Measurements from ENCODE around the gene ARMS2. TPM values are rescaled to one million over a fixed set of nuclear protein-coding genes. Genes with fewer than 3 reads are reported as not detected.

ARMS2 gene
- total RNA-seq, 1 donor = not detected

GRCh38 chr10:122490786-122491680 is 36.6 kb downstream of the ARMS2 start:
- no peak overlapping the region for H3K4me3 ChIP-seq (ENCODE audit: low read depth, low read length)
- DNase-seq (ENCODE audit: low read depth) = no peak
- TF ChIP-seq, protein P1, sequence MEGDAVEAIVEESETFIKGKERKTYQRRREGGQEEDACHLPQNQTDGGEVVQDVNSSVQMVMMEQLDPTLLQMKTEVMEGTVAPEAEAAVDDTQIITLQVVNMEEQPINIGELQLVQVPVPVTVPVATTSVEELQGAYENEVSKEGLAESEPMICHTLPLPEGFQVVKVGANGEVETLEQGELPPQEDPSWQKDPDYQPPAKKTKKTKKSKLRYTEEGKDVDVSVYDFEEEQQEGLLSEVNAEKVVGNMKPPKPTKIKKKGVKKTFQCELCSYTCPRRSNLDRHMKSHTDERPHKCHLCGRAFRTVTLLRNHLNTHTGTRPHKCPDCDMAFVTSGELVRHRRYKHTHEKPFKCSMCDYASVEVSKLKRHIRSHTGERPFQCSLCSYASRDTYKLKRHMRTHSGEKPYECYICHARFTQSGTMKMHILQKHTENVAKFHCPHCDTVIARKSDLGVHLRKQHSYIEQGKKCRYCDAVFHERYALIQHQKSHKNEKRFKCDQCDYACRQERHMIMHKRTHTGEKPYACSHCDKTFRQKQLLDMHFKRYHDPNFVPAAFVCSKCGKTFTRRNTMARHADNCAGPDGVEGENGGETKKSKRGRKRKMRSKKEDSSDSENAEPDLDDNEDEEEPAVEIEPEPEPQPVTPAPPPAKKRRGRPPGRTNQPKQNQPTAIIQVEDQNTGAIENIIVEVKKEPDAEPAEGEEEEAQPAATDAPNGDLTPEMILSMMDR (IDR thresholded peaks at IDR 0.05; ENCODE audit: insufficient read depth, low read length) = no peak

GRCh38 chr10:122492006-122492405 is 37.6 kb downstream of the ARMS2 start:
- H3K4me3 ChIP-seq (ENCODE audit: low read depth, low read length) = no peak overlapping the region
- DNase-seq (ENCODE audit: low read depth) = no peak
- TF ChIP-seq, protein P1 (IDR thresholded peaks at IDR 0.05; ENCODE audit: insufficient read depth, low read length) = no peak

DNA sequence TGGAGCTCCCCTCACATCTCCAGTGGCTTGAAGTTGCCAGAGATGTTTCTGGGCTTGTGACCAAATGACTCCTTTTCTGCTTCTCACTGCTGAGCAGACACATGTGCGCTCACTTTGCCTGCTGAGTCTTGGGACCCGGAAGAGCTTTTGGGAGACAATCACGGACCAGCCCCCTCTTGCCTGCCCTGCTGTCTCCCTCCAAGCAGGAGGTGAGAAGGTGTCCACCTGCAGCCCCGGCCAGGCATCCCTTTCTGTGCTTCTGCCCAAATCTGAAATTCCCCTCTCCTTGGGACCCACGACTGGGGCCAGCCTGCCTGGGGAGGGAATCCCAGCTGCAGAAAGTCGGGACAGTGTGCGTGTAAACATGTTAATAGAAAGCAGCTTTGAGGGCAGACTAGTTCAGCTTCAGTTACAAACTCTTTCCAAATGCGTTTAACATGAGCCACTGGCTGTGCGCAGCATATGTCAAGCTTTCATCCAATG is 38.6 kb downstream of the ARMS2 start:
- DNase-seq (ENCODE audit: low read depth) = peak; percentile 83
- H3K4me3 ChIP-seq (ENCODE audit: low read depth, low read length) = peak overlapping the region; percentile 3
- TF ChIP-seq, protein P1 (IDR thresholded peaks at IDR 0.05; ENCODE audit: insufficient read depth, low read length) = no peak

DNA sequence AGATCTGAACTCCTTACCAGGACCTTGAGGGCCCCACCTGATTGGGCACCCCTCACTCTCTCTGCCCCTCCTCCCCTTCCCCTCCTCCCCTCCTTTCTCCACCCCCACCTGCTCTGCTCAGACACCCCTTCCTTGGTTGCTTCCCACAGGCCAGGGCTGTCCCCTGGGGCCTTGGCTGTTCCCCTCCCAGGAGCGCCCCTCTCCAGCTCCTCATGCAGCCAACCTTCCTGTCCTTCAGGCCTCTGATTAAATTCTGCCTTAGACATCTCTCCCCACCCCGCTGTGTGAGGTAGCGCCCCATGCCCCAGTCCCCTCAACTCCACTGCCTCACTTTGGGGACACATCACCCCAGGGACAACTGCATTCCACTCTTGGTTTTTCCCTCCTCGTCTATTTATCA is 39.3 kb downstream of the ARMS2 start:
- no peak overlapping the region for H3K4me3 ChIP-seq (ENCODE audit: low read depth, low read length)
- DNase-seq (ENCODE audit: low read depth) = no peak
- TF ChIP-seq, protein P1 (IDR thresholded peaks at IDR 0.05; ENCODE audit: insufficient read depth, low read length) = no peak

DNA sequence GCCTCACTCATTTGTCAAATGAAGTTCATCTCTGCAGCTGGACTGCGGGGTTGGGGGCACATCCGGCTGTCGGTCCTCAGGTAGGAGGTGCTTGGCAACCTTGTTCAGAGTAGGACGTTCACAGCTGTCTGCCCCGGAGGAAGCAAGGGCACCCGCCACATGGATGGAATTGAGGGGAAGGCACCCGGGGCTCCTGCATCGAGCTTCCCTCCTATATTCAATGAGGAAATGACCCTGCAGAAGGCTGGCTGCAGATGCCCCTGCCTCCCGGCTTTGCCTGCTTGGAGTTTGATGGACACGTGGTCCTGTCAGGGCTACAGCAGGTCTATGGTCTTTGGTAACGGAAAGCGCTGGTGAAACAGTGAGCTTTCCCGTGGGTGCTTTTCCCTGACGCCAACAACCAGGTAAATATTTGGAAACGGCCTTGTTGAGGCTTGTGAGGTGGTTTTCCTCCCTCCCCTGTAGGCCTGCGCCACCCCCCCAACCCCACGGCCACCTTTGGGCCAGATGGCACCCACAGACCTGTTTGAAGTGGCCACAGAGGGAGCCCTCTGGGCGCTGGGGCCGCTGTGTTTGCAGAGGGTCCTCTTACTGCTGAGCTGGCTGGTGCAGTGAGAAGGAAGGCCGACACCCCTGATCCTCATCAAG is 39.8 kb downstream of the ARMS2 start:
- DNase-seq (ENCODE audit: low read depth) = no peak
- TF ChIP-seq, protein P1 (IDR thresholded peaks at IDR 0.05; ENCODE audit: insufficient read depth, low read length) = no peak
- no peak overlapping the region for H3K4me3 ChIP-seq (ENCODE audit: low read depth, low read length)

- TF ChIP-seq, protein P1 (IDR thresholded peaks at IDR 0.05; ENCODE audit: insufficient read depth, low read length) = no peak
- peak; percentile 76 for DNase-seq (ENCODE audit: low read depth)
- no peak overlapping the region for H3K4me3 ChIP-seq (ENCODE audit: low read depth, low read length)
Measured at GRCh38 chr10:122494833-122495232, 40.4 kb downstream of the ARMS2 start.
